Activated effector memory CD4-positive, alpha-beta T cell treated with anti-CD3 and anti-CD28 coated beads, Interleukin-2, amount 50 U/mL, for 16 hours (primary cell): Measurements from ENCODE around the gene DNAAF3.

Source experiments
- DNase-seq: peaks from one replicate; pipeline ENCODE4 v3.0.0-alpha.2; 2020

DNAAF3 gene

DNA sequence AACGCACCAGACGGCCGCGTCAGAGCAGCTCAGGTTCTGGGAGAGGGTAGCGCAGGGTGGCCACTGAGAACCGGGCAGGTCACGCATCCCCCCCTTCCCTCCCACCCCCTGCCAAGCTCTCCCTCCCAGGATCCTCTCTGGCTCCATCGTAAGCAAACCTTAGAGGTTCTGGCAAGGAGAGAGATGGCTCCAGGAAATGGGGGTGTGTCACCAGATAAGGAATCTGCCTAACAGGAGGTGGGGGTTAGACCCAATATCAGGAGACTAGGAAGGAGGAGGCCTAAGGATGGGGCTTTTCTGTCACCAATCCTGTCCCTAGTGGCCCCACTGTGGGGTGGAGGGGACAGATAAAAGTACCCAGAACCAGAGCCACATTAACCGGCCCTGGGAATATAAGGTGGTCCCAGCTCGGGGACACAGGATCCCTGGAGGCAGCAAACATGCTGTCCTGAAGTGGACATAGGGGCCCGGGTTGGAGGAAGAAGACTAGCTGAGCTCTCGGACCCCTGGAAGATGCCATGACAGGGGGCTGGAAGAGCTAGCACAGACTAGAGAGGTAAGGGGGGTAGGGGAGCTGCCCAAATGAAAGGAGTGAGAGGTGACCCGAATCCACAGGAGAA, 50.9 kb downstream of the DNAAF3 start:
- no peak for DNase-seq

DNA sequence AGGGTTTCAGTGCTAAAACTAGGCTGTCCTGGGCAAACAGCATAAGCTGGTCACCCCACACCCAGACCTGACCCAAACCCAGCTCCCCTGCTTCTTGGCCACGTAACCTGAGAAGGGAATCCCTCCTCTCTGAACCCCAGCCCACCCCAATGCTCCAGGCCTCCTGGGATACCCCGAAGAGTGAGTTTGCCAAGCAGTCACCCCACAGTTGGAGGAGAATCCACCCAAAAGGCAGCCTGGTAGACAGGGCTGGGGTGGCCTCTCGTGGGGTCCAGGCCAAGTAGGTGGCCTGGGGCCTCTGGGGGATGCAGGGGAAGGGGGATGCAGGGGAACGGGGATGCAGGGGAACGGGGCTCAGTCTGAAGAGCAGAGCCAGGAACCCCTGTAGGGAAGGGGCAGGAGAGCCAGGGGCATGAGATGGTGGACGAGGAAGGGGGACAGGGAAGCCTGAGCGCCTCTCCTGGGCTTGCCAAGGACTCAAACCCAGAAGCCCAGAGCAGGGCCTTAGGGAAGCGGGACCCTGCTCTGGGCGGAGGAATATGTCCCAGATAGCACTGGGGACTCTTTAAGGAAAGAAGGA, 51.8 kb downstream of the DNAAF3 start:
- no peak for DNase-seq

DNA sequence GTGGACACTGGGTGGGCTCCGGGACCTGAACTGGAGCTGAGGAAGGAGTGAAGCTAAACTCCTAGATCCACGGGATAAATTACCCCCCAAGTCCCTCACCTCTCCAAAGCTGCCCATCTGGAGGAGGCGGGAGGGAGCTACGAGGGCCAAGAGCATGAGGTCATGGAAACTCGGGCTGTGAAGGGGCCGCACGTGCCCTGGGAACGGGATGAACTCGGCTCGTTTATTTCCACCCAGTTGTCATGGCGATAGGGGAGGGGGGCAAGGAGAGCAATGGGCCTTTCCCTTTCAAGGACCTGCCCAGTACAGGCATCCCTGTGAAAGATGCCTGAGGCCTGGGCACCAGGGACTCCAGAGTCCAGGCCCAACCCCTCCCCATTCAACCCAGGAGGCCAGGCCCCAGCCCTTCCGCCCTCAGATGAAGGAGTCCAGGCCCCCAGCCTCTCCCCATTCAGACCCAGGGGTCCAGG, 52.8 kb downstream of the DNAAF3 start:
- DNase-seq = no peak

DNA sequence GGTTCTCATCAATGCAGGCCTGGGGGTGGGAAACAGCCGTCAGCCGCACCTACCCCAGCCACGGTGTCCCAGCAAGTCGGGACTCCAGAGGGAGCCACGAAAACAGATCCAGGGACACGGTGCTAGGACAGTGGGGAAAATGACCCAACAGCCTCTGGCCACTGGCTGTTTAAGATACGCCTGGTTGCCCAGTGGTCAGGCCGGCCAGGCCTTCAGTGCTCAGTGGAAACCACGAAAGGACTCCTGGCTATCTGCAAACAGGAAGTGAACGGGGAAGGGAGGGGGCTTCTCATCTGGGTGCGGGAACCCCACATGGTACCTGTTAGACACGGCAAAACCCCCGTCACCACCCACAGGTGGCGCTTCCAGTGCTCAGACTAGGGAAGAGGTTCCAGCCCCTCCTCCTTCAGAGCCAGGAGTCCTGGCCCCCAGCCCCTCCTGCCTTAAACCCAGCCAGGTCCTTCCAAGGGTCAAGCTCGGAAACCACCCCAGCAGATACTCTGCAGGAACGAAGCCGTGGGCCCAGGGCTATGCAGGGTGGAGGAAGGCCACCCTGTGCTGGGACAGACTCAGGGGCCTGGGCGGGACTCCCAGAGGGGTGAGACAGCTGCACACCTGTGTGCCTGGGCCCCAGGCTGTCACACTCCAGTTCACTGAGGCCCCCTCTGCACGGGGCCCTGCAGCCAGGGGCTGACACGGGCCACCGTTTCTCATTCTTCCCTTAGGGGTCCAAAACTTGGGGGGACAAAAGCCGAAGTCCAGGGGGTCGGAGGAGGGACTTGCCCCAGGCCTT, 53.4 kb downstream of the DNAAF3 start:
- no peak for DNase-seq

DNA sequence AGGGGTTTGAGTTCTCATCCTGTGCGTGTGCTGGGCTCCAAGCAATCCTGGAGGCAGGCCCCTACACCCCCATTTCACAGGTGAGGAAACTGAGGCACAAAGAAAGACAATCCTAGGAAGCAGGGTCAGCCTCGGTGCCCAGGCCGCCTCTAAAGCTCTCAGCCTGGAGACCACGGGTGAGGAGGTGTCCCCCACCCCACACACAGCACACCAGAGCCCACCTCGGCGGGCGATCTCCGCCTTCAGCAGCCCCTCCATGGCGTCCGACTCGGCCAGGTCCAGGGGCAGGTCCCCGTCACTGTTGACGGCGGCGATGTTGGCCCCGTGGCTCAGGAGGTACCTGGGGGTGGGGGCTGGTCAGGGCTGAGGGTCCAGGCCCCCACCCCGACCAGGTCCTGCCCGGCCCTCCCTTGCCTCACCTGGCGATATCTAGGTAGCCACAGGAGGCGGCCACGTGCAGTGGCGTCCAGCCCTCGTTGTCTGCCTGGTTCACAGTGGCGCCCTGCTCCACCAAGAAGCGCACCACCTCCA, 54.1 kb downstream of the DNAAF3 start:
- no peak for DNase-seq

DNA sequence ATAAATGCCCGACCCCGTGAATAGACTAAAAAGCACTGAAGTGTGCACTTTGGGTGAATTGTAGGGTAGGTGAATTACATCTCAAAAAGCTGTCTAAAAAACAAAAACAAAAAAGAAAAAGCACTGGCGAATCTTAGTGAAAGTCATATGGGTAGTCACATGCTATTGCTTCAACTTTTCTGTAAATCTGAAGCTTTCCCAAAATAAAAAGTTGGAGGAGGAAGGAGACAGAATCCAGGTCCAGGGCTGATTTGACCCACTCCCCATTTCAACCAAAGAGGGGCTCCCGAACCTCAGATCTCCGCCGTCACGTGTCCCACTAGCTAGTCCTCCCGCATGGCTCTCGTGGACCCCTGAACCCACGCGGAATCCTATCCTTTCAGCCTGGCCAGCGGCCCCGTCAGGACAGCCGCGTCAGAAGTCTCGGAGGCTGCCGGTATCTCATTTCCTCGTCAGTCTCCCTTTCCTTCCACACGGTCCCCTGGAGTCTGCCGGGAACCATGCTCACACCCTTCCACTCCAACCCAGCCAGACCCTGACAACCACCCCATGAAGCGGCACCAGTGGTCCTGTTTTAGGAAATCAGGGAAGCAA, 55.1 kb downstream of the DNAAF3 start:
- DNase-seq = no peak

DNA sequence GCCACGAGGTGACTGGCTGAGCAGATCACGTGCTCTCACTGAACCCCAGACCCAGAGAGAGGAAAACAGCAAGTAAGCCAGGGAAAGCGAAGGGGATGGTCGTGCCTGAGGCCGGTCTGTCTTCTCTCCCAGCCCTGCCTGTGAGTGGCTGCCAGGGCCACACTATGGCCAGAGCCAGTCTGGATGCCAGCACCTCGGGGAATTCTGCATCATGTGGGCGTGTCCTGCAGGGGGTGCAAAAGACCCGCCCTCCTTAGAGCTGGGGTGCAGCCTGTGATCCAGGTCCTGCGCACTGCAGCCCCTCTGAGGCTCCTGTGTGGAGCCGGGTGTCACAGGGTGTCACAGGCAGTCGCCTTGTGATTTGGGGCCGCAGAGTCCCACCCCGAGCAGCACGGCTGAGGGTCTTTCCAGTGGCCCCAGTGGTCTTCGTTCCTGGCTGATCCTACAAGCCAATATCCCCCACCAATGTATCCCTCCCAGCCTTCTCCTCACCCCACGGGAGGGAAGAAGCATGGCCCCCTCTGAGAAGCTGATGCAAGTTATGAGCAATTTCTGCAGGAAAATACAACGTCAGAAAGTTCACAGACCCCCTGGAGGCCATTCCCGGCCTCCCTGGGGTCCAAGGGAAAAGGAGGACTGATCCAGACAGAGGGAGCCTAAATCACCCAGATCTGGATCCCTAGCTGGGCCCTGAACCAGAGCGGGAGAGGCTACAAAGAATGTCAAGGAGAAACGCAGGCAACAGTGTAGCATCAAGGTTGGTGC, 56.7 kb downstream of the DNAAF3 start:
- no peak for DNase-seq
